Panc1 (cell line): ENCODE data around the gene AGAP1. TPM values are rescaled to one million over a fixed set of nuclear protein-coding genes. Genes with fewer than 3 reads are reported as not detected.

ENCODE experiments used
- ATAC-seq: fragments of 200-7000 bp; cut with Tn5 transposase; 2 replicates; pipeline ENCODE4 v1.9.1; 2020; ENCODE audit warnings: mild to moderate bottlenecking, moderate library complexity
- BruUV-seq: library from RNA; stranded (reverse); fragments of 400-500 nt; replicated peaks from 2 replicates; lab custom pipeline; 2021; lab: Mats Ljungman, UMichigan
- CTCF ChIA-PET: fragments of 300-600 bp; sonication (Branson Sonifier 250); formaldehyde crosslinking; loops from one replicate; lab custom pipeline; 2022; ENCODE audit warnings: antibody characterized with exemption; lab: Charles Lee
- POLR2A ChIA-PET: fragments of 300-600 bp; sonication (Branson Sonifier 250); formaldehyde crosslinking; loops from one replicate; lab custom pipeline; 2022; ENCODE audit warnings: antibody characterized with exemption; lab: Charles Lee
- DNase-seq: peaks from one replicate; pipeline ENCODE4 v3.0.0-alpha.2; 2010; ENCODE audit warnings: low read depth, low spot score
- H3K27ac ChIP-seq: 2 replicates; pipeline ENCODE4 v1.5.1; 2011; ENCODE audit warnings: mild to moderate bottlenecking, low read length, inconsistent platforms
- H3K27me3 ChIP-seq: fragments of 200-500 bp; sonication (Bioruptor generic); 2 replicates; pipeline ENCODE4 v1.6.0; 2014; ENCODE audit warnings: low read length, inconsistent platforms; ENCODE audit not compliant: control insufficient read depth, insufficient read depth
- H3K36me3 ChIP-seq: fragments of 200-500 bp; sonication (Bioruptor generic); 2 replicates; pipeline ENCODE4 v1.5.1; 2014; ENCODE audit warnings: inconsistent platforms, mild to moderate bottlenecking, low read length, moderate library complexity; ENCODE audit not compliant: control insufficient read depth, insufficient read depth
- H3K4me1 ChIP-seq: 2 replicates; pipeline ENCODE4 v1.5.1; 2011; ENCODE audit warnings: inconsistent platforms, mild to moderate bottlenecking, low read length, moderate library complexity; ENCODE audit not compliant: control insufficient read depth, insufficient read depth
- H3K4me3 ChIP-seq, 2 experiments: 2 replicates each; pipeline ENCODE4 v1.5.1; 2011 to 2012; ENCODE audit warnings: low read depth in 2 of 2, low read length in 2 of 2, mild to moderate bottlenecking in 2 of 2, inconsistent platforms in 1 of 2, moderate library complexity in 1 of 2
- H3K9me3 ChIP-seq: fragments of 200-500 bp; sonication (Bioruptor generic); 2 replicates; pipeline ENCODE4 v1.5.1; 2014; ENCODE audit warnings: low read depth, mild to moderate bottlenecking, inconsistent platforms, low read length, moderate library complexity; ENCODE audit not compliant: control insufficient read depth, insufficient read depth
- POLR2AphosphoS5 ChIP-seq: IDR thresholded peaks from 2 replicates; pipeline ENCODE4 v1.6.1; 2012; ENCODE audit warnings: mild to moderate bottlenecking, low read depth, low read length, moderate library complexity
- SIN3A ChIP-seq: IDR thresholded peaks from 2 replicates; pipeline ENCODE4 v1.6.1; 2012; ENCODE audit warnings: low read depth, mild to moderate bottlenecking, low read length, moderate library complexity, borderline replicate concordance; ENCODE audit not compliant: insufficient read depth
- TCF7L2 ChIP-seq: IDR thresholded peaks from 2 replicates; pipeline ENCODE4 v1.6.1; 2011; ENCODE audit warnings: mild to moderate bottlenecking, low read depth, low read length, inconsistent platforms
- in situ Hi-C: cut with HindIII; loops from 2 replicates; pipeline ENCODE4 v1.10.0; 2016; ENCODE audit warnings: low sequenced_read_pairs, low pct_unique_long_range_greater_than_20kb
- intact Hi-C: fragments of 100-400 bp; cut with micrococcal nuclease; formaldehyde crosslinking; loops from one replicate; pipeline ENCODE4 v1.10.0; 2022; ENCODE audit not compliant: unreplicated experiment
- total RNA-seq: library from RNA; stranded (reverse); gene quantifications from one replicate; pipeline ENCODE4 v1.2.1, GENCODE V29; 2021; ENCODE audit not compliant: unreplicated experiment
- TF ChIP-seq, protein P1 (sequence below): fragments of 450-650 bp; IDR thresholded peaks from 2 replicates; pipeline ENCODE4 v1.5.1; 2017; ENCODE audit warnings: mild to moderate bottlenecking
- TF ChIP-seq, protein P2 (sequence below), 2 experiments: IDR thresholded peaks; 2 replicates each; pipeline ENCODE4 v1.6.1; 2011 to 2012; ENCODE audit warnings: low read depth in 2 of 2, control low read depth in 1 of 2, low read length in 1 of 2, mild to moderate bottlenecking in 1 of 2, moderate library complexity in 1 of 2; ENCODE audit not compliant: insufficient read depth in 1 of 2

AGAP1 gene
- total RNA-seq, 1 experiment from 2014 or later: 38.9 TPM

DNA sequence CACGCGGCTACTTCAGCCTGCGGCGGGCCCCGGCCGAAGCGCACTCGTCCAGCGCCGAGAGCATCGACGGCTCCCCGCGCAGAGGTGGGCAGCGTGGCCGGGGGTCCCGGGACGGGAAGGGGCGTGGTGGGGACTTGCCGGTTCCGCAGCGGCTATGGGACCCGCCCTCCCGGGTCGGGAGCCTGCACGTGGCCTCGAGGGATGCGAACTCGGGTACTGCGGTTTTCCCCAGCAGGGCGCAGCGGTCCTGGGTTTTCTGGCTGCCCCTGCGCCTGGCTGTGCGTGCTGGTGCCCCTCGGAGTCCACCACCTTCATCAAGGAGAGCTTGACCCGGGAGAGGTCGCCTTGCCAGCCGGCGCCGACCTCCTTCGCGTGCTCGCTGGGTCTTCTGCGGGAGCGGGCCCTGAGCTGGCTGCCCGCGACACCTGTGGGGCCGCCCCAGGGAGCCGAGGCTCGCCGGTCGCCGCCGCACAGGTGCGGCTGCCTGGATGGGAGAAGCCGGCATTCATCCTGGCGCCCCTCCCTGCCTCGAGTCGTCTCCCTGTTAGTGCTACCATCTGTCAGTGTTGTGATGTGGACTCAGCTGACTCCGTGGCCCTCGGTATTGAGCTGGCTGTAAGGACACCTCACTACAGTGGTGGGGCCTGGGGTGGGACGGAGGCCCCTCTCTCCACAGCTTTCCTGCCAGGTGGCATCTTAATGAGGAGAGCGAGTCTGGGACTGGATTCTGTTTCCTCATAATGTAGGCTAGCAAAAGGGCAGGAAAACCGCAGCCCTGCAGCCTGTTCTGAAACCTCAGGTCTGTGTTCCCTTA, 177.3 kb downstream of the AGAP1 start:
- BruUV-seq: no TSS peak
- Histone ChIP-seq H3K9me3 (no peaks in the 10 kb centered on the region), H3K27ac (no peak overlapping the region), H3K36me3 (no peaks in the 10 kb centered on the region), H3K4me1 (peaks cover 16% of the 10 kb centered on the region), H3K4me3 (peak overlapping the region in 1 of 2 experiments; percentile 53; a peak in 1 of 4 replicates), H3K27me3 (no peaks in the 10 kb centered on the region)
- in situ Hi-C loops: no loop called here
- CTCF ChIA-PET: interaction anchor here (0.9 kb wide), 1 partner anchor 75 kb away, joined by 3 read pairs; no protein-coding TSS in a partner anchor
- DNase-seq (no peak), ATAC-seq (no peak)
- intact Hi-C loops: no loop called here
- TF ChIP-seq, protein P1, sequence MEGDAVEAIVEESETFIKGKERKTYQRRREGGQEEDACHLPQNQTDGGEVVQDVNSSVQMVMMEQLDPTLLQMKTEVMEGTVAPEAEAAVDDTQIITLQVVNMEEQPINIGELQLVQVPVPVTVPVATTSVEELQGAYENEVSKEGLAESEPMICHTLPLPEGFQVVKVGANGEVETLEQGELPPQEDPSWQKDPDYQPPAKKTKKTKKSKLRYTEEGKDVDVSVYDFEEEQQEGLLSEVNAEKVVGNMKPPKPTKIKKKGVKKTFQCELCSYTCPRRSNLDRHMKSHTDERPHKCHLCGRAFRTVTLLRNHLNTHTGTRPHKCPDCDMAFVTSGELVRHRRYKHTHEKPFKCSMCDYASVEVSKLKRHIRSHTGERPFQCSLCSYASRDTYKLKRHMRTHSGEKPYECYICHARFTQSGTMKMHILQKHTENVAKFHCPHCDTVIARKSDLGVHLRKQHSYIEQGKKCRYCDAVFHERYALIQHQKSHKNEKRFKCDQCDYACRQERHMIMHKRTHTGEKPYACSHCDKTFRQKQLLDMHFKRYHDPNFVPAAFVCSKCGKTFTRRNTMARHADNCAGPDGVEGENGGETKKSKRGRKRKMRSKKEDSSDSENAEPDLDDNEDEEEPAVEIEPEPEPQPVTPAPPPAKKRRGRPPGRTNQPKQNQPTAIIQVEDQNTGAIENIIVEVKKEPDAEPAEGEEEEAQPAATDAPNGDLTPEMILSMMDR: peak; percentile 19; the same call in 1 of the 2 replicates
- no peak for TF ChIP-seq SIN3A
- TF ChIP-seq POLR2AphosphoS5: no peak
- TF ChIP-seq TCF7L2: no peak
- TF ChIP-seq, protein P2, sequence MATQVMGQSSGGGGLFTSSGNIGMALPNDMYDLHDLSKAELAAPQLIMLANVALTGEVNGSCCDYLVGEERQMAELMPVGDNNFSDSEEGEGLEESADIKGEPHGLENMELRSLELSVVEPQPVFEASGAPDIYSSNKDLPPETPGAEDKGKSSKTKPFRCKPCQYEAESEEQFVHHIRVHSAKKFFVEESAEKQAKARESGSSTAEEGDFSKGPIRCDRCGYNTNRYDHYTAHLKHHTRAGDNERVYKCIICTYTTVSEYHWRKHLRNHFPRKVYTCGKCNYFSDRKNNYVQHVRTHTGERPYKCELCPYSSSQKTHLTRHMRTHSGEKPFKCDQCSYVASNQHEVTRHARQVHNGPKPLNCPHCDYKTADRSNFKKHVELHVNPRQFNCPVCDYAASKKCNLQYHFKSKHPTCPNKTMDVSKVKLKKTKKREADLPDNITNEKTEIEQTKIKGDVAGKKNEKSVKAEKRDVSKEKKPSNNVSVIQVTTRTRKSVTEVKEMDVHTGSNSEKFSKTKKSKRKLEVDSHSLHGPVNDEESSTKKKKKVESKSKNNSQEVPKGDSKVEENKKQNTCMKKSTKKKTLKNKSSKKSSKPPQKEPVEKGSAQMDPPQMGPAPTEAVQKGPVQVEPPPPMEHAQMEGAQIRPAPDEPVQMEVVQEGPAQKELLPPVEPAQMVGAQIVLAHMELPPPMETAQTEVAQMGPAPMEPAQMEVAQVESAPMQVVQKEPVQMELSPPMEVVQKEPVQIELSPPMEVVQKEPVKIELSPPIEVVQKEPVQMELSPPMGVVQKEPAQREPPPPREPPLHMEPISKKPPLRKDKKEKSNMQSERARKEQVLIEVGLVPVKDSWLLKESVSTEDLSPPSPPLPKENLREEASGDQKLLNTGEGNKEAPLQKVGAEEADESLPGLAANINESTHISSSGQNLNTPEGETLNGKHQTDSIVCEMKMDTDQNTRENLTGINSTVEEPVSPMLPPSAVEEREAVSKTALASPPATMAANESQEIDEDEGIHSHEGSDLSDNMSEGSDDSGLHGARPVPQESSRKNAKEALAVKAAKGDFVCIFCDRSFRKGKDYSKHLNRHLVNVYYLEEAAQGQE (IDR thresholded peaks at IDR 0.05; ENCODE audit: insufficient read depth in 1 of 2, low read depth in 2 of 2, low read length in 1 of 2): no peak
- POLR2A ChIA-PET: no interaction called here

DNA sequence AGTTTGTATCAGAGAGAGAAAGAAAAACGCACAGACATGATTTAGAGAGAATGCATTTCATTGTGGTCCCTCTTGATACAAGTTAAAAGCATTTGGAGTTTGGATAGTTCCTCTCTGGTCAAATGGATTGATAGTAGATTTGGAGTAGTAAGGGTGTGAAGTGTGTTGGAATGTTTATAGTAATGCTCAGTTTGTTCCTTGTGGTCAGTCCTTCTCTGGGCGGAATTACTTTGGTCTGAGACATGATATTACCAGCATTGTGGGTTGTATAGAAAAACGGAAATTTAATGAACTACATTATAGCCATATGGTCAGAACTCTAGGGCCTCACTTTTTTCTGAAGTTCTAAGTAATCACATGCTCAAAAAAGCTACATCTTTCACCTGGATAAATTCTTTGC, 178.9 kb downstream of the AGAP1 start:
- H3K4me1 ChIP-seq: peaks cover 10% of the 10 kb centered on the region
- CTCF ChIA-PET: no interaction called here
- ATAC-seq: no peak
- no peak overlapping the region for H3K27ac ChIP-seq
- H3K36me3 ChIP-seq: no peaks in the 10 kb centered on the region
- no peak overlapping the region for H3K4me3 ChIP-seq
- intact Hi-C loops (no loop called here), in situ Hi-C loops (no loop called here)
- BruUV-seq: TSS peak; percentile 50
- no peaks in the 10 kb centered on the region for H3K27me3 ChIP-seq
- TF ChIP-seq POLR2AphosphoS5 (no peak), TCF7L2 (no peak), SIN3A (no peak)
- TF ChIP-seq, protein P1: no peak
- TF ChIP-seq, protein P2 (IDR thresholded peaks at IDR 0.05; ENCODE audit: insufficient read depth in 1 of 2, low read depth in 2 of 2, low read length in 1 of 2): no peak
- no peak for DNase-seq
- H3K9me3 ChIP-seq: no peaks in the 10 kb centered on the region
- POLR2A ChIA-PET: no interaction called here
